22Rv1 (cell line): ENCODE data around the gene ETV2.
"Not testable (repeated sequence)": the region's sequence is repeated elsewhere in the genome, so short reads cannot be mapped to it uniquely, and the experiment has no call there.

Experiments used
- H3K27ac ChIP-seq: fragments of 450-650 bp; 2 replicates; pipeline ENCODE4 v1.5.1; 2017
- ZFX ChIP-seq: fragments of 450-650 bp; IDR thresholded peaks from 2 replicates; pipeline ENCODE4 v1.6.1; 2017; ENCODE audit warnings: antibody characterized with exemption, borderline replicate concordance
- TF ChIP-seq, protein P1 (sequence below): fragments of 450-650 bp; IDR thresholded peaks from 2 replicates; pipeline ENCODE4 v1.5.1; 2017; ENCODE audit warnings: mild to moderate bottlenecking

The ETV2 gene

DNA sequence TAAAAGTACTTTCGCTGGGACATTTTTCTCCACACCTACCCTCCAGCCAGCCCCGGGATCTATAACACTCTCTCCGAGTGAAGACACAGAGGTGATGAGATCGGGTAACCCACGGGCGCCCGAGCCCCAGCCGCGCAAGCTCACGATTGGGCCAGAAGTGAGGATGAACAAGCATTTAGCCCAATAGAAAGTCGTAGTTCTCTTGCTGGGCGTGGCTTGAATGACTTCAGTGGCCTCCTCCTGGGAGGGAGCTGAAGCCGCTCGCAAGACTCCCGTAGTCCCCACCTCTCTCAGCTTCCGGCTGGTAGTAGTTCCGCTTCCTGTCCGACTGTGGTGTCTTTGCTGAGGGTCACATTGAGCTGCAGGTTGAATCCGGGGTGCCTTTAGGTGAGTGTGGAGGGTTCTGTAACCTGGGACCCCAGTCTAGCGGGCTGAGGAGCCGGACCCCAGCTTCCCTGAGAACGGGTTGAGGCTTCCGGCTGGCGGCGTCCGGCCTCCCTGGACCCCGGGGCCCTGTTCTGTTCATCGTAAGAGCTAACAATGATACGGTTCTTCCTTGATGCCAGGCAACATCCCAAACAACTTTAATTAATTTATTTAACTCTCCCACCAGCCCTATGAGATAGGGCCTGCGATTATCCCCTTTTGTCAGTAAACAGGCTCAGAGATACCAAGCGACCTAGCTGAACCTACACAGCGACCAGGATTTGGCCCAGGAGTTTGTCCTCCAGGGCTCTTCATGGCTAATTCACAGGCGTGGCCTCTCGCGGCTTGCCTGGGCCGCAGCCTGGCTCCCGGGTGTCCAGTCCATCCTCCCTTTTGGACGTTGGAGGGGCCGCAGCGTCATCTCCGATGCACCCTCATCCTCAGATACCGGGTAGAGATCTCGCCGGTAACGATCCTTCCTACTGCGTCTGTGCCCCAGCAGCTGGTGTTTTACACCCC is 6.7 kb downstream of the ETV2 start, which contains the start of gene COX6B1:
Gene COX6B1 (plus strand): TSS at position 307 of the 945 bp plus-strand sequence. CDS start 2,921 bp downstream, outside the sequence.
- H3K27ac ChIP-seq, result peak within 1 kb of the TSS; percentile 70
- no peak for TF ChIP-seq ZFX
- TF ChIP-seq, protein P1, sequence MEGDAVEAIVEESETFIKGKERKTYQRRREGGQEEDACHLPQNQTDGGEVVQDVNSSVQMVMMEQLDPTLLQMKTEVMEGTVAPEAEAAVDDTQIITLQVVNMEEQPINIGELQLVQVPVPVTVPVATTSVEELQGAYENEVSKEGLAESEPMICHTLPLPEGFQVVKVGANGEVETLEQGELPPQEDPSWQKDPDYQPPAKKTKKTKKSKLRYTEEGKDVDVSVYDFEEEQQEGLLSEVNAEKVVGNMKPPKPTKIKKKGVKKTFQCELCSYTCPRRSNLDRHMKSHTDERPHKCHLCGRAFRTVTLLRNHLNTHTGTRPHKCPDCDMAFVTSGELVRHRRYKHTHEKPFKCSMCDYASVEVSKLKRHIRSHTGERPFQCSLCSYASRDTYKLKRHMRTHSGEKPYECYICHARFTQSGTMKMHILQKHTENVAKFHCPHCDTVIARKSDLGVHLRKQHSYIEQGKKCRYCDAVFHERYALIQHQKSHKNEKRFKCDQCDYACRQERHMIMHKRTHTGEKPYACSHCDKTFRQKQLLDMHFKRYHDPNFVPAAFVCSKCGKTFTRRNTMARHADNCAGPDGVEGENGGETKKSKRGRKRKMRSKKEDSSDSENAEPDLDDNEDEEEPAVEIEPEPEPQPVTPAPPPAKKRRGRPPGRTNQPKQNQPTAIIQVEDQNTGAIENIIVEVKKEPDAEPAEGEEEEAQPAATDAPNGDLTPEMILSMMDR, result no peak

GRCh38 chr19:35650581-35650980 is 9.0 kb downstream of the ETV2 start:
- H3K27ac ChIP-seq, result no peak overlapping the region
- no peak for TF ChIP-seq ZFX
- TF ChIP-seq, protein P1, result no peak

DNA sequence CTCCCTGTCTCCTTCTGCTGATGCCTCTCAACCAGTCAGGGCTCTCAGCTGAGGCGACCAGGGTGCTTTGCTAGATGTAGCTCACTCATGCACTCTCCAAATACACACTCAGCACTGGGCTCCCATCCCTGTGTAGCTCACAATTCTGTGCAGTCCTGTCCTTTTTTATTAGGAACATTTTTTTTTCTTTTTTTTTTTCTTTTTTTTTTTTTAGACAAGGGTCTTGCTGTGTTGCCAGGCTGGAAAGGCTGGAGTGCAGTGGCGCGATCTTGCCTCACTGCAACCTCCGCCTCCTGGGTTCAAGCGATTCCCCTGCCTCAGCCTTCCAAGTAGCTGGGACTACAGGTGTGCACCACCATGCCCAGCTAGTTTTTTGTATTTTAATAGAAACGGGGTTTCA is 13.3 kb downstream of the ETV2 start:
- H3K27ac ChIP-seq, result not testable (repeated sequence)

DNA sequence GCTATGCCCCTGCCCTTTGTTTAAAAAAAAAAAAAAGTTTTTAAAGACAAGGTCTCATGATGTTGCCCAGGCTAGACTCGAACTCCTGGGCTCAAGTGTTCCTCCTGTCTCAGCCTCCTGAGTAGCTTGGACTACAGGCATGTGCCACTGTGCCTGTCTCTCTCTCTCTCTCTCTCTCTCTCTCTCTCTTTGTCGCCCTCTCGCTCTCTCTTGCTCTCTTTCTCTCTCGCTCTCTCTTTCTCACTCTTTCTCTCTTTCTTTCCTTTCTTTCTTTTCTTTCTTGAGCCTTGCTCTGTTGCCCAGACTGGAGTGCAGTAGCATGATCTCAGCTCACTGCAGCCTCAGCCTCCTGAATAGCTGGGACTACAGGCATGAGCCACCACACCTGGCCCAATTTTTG is 14.1 kb downstream of the ETV2 start:
- TF ChIP-seq ZFX, result no peak
- TF ChIP-seq, protein P1, result no peak
- no peak overlapping the region for H3K27ac ChIP-seq

DNA sequence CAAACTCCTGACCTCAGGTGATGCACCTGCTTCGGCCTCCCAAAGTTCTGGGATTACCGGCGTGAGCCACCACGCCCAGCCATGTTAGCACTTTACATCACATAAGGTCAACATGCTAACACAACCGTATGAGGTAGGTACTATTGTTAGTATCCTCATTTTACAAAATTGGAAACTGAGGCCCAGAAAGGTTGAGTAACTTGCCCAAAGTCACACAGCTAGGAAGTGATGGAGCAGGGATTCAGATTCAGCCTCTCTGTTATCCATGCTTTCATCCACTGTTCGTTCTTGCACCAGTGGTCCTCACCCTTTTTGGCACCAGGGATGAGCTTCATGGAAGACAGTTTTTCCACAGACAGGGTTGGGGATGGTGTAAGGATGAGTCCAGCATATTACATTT is 15.2 kb downstream of the ETV2 start:
- H3K27ac ChIP-seq, result no peak overlapping the region
- TF ChIP-seq ZFX, result no peak
- TF ChIP-seq, protein P1, result no peak

DNA sequence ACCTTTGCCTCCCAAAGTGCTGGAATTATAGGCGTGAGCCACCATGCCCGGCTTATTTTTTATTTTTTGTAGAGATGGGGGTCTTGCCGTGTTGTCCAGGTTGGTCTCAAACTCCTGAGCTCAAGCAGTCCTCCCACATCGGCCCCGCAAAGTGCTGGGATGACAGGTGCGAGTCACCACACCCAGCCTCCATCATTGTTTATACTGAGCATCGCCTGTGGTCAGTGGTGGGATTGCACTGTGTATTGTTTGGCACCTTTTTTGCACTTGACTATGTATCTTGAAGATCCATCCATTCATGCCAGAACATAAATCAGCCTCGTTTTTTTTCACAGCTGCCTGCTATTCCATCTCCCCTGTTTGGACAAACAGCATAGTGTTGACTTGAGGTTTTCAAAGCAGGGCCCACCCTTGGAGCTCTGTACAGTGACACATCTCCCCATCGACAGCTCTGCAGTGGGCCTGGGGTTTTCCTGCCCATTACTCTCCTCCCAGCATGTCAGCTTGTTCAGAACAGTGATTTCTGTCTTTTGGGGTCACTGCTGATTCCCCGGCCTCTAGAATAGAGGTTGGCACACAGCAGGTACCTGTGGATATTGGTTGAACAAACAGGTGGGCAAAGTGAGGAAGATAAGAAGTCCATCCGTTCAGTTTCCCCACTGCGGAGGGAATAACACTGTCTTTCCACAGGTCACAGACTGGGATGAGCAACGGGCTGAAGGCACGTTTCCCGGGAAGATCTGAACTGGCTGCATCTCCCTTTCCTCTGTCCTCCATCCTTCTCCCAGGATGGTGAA is 16.6 kb downstream of the ETV2 start:
- H3K27ac ChIP-seq, result no peak overlapping the region
- TF ChIP-seq ZFX, result no peak
- TF ChIP-seq, protein P1, result 0 out of 2 replicates have a peak, but pooled peaks have one; percentile 4

- TF ChIP-seq ZFX, result no peak
- TF ChIP-seq, protein P1, result no peak
- H3K27ac ChIP-seq, result no peak overlapping the region
Measured at GRCh38 chr19:35661995-35662340, 20.4 kb downstream of the ETV2 start.
